Measurements from ENCODE around the gene SORT1. TPM values are rescaled to one million over a fixed set of nuclear protein-coding genes. Genes with fewer than 3 reads are reported as not detected.

Gene SORT1
- polyA plus RNA-seq, 10 donors = 21.9 to 45.5 (median 25.6) TPM

- no peak for DNase-seq
Observed at GRCh38 chr1:109275706-109276345, 121.9 kb downstream of the SORT1 start.

GRCh38 chr1:109274533-109275476, 122.9 kb downstream of the SORT1 start:
- no peak for DNase-seq

- no peak for DNase-seq
Observed at GRCh38 chr1:109273570-109274288, 124.0 kb downstream of the SORT1 start.

GRCh38 chr1:109272831-109273547, 124.7 kb downstream of the SORT1 start:
- DNase-seq = no peak

- DNase-seq = peak in 1 of 3 donors; percentile 55
Observed at GRCh38 chr1:109272021-109272799, 125.5 kb downstream of the SORT1 start.

- no peak for DNase-seq
Observed at GRCh38 chr1:109271458-109271857, 126.3 kb downstream of the SORT1 start.

- DNase-seq = no peak
Observed at GRCh38 chr1:109270623-109271317, 126.9 kb downstream of the SORT1 start.

- DNase-seq = no peak
Observed at GRCh38 chr1:109269981-109270622, 127.6 kb downstream of the SORT1 start.

- DNase-seq = no peak
Observed at GRCh38 chr1:109269212-109269980, 128.3 kb downstream of the SORT1 start.

GRCh38 chr1:109268431-109269211, 129.1 kb downstream of the SORT1 start:
- no peak for DNase-seq

GRCh38 chr1:109267743-109268300, 129.9 kb downstream of the SORT1 start:
- DNase-seq = no peak

GRCh38 chr1:109266965-109267364, 130.8 kb downstream of the SORT1 start:
- no peak for DNase-seq

- no peak for DNase-seq
Observed at GRCh38 chr1:109265741-109266330, 131.9 kb downstream of the SORT1 start.

- no peak for DNase-seq
Observed at GRCh38 chr1:109265016-109265415, 132.7 kb downstream of the SORT1 start.

GRCh38 chr1:109264379-109264755, 133.4 kb downstream of the SORT1 start:
- no peak for DNase-seq

- DNase-seq = peak in 2 of 3 donors; percentile 69 to 84
Observed at GRCh38 chr1:109263597-109264378, 133.9 kb downstream of the SORT1 start.

GRCh38 chr1:109263234-109263596, 134.5 kb downstream of the SORT1 start:
- DNase-seq = no peak

Measured in muscle of back (tissue), 11 donors.